Cardiac fibroblast (primary cell): ENCODE measurements around the gene SHFL.

Source experiments
- DNase-seq, 2 donors: peaks; one replicate each; pipeline versions ENCODE4 v3.0.0 to v3.0.0-alpha.2; 2010; ENCODE audit warnings: low read depth in 2 of 2
- H3K4me3 ChIP-seq, 2 donors: replicated peaks in 1 of 2; 1 replicate in 1 of 2; 2 replicates in 1 of 2; pipeline ENCODE4 v1.5.1; 2011; ENCODE audit warnings: low read depth in 2 of 2, low read length in 2 of 2, mild to moderate bottlenecking in 2 of 2, moderate library complexity in 1 of 2
- TF ChIP-seq, protein P1 (sequence below): IDR thresholded peaks from one replicate; pipeline ENCODE4 v1.5.1; 2011; ENCODE audit warnings: low read depth, mild to moderate bottlenecking, low read length, inconsistent platforms

Gene SHFL

GRCh38 chr19:10107817-10108367, 21.8 kb downstream of the SHFL start:
- TF ChIP-seq, protein P1, sequence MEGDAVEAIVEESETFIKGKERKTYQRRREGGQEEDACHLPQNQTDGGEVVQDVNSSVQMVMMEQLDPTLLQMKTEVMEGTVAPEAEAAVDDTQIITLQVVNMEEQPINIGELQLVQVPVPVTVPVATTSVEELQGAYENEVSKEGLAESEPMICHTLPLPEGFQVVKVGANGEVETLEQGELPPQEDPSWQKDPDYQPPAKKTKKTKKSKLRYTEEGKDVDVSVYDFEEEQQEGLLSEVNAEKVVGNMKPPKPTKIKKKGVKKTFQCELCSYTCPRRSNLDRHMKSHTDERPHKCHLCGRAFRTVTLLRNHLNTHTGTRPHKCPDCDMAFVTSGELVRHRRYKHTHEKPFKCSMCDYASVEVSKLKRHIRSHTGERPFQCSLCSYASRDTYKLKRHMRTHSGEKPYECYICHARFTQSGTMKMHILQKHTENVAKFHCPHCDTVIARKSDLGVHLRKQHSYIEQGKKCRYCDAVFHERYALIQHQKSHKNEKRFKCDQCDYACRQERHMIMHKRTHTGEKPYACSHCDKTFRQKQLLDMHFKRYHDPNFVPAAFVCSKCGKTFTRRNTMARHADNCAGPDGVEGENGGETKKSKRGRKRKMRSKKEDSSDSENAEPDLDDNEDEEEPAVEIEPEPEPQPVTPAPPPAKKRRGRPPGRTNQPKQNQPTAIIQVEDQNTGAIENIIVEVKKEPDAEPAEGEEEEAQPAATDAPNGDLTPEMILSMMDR = no peak
- H3K4me3 ChIP-seq = peak overlapping the region in 1 of 2 donors; percentile 86
- no peak for DNase-seq

DNA sequence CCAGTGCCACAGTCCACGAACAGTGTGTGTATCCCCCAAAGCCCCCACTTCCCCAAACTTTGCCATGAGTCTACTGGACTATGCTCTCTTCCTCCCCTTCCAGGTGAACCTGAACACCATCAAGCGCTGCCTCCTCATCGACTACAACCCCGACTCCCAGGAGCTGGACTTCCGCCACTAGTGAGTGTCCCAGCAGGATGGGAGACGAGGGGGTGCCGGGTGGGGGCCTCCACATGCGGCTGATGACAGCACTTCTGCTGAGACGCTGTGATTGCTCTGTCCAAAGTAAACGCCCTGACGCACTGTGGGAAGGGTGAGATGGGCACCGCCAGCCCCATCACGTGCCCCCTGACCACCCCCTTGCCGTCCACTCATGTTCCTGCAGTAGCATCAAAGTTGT, 23.4 kb downstream of the SHFL start:
- TF ChIP-seq, protein P1 = no peak
- no peak for DNase-seq
- H3K4me3 ChIP-seq = no peak overlapping the region

GRCh38 chr19:10110076-10110971, 24.2 kb downstream of the SHFL start:
- TF ChIP-seq, protein P1 = no peak
- DNase-seq = no peak
- no peak overlapping the region for H3K4me3 ChIP-seq

GRCh38 chr19:10110972-10111317, 24.8 kb downstream of the SHFL start:
- TF ChIP-seq, protein P1 = no peak
- H3K4me3 ChIP-seq = no peak overlapping the region
- DNase-seq = no peak

- TF ChIP-seq, protein P1 = no peak
- no peak within 1 kb of the TSS for H3K4me3 ChIP-seq
- DNase-seq = no peak
These were observed 25.3 kb downstream of the SHFL start, which contains the start of gene P2RY11 for GRCh38 chr19:10111405-10111811. P2RY11 (plus strand) TSS chr19:10111693; CDS start chr19:10111722, 29 bp downstream.

DNA sequence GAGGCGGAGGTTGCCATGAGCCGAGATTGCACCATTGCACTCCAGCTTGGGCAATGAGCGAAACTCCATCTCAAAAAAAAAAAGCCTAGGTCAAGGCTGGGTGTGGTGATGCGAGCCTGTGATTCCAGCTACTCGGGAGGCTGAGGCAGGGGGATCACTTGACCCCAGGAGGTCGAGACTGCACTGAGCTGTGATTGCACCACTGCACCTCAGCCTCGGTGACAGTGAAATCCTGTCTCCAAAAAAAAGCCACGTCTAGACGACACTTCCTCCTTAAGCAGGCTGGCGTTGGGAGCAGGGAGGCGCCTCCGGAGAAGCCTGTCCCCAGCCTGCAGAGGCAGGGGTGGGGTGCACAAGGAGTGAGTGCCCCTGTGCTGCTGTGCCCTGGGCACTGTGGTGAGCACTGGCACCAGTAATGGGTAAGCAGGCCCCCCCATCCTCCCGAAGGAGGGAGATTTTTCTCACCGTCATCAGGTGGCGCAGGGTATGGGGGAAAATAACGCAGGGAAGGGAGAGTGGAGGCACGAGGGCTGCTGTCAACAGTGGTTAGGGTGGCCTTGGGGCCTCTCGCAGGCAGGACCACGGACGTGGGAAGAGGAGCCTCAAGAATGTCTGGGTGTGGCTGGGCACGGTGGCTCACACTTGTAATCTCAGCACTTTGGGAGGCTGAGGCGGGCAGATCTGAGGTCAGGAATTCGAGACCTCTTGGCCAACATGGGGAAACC, 26.1 kb downstream of the SHFL start:
- no peak overlapping the region for H3K4me3 ChIP-seq
- TF ChIP-seq, protein P1 = no peak
- DNase-seq = peak in 1 of 2 donors; percentile 60
